NCI-H748 treated with DMSO at 0.1 percent for 48 hours (cell line): ENCODE measurements around the gene DCANP1.

Experiments used
- DNase-seq: peaks from one replicate; lab custom pipeline; 2025; lab: John Stamatoyannopoulos, UW

Gene DCANP1

DNA sequence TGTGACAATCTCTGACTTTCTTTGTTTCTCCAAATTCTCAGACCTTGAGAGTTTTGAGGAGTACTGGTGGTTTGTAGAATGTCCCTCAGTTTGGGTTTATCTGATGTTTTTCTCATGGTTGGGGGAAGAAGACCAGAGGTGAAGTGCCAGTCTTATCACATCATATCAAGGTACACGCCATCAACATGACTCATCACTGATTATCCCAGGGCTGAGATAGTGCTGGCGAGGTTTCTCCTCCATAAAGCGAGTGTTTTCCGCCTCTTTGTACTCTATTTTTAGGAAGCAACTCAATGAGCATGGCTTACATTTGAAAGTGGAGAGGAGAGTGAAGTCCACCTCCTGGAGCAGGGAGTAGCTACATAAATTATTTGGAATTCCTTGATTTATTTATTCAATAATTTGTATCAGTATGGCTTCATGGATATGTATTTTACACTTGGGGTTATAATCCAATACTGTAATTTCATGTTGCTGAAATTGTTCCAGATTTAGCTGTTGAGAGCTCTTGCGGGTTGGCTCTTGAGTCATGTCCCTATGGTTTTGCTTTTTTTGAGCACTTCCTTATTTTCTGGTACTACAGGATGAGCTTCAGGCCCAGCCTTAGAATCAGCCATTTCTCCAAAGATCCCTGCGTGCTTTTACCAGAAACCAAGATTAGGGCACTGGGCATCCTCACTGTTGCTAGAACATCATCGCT is 23.9 kb downstream of the DCANP1 start:
- DNase-seq = no peak

DNA sequence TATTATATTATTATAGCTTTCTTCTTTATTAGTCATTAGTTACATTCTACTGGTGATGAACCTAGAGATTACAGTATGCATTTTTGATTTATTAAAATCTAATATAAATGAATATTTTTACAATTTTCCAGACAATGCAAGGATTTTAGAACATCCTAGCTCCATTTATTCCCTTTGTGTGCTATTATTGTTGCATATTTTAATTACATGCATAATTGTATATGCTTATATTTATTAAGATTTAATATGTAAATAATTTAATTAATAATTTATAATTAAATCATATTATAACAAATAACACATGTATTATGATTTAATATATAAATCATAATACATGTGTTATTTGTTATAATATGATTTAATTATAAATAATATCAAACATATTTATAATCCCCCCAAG is 24.7 kb downstream of the DCANP1 start:
- no peak for DNase-seq

DNA sequence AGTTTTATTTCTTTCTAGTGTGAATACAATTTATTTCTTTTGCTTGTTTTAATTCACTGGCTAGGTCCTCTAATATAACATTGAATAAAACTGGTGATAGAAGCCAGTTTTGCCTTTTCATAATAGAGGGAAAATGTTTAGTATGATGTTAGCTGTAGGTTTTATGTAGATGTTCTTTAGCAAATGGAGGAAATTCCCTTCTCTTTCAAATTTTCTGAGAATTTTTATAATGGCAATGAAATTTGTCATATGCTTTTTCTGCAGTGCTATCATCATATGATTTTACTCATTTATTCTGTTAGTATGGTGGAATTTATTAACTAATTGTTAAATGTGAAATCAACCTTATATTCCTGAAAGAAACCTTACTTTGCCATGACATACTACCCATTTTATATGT is 30.1 kb downstream of the DCANP1 start:
- no peak for DNase-seq

DNA sequence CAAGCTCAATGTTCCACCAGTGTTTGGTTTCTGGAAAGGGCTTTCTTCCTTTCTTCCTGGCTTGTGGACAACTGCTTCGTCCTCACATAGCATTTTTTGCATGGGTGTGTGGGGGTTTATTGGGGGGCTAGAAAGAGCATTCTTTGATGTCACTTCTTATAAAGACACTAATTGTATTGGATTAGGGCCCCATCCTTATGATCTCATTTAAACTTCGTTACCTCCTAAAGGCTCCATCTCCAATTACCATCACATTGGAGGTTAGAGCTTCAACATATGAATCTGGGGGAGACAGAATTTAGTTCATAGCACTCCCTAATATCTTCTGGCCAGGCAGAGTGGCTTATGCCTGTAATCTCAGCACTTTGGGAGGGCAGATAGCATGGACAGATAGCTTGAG is 42.1 kb downstream of the DCANP1 start:
- no peak for DNase-seq

DNA sequence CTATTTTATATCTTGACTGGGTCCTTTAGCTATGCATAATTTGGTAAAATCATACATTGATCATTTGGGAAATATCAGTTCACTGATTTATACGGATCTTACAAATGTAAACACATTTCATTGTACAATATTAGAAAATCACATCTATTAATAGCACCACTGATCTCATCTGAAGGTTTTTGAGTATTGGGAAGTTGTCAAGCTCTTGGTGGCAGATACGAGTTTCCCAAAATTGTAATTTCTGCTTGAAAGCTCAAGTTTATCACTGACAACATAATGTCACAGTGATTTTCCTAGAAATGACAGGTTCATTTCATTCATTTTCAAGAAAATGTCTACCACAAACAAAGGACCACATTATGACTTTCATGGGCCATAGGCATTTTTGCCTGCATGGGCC is 45.1 kb downstream of the DCANP1 start:
- DNase-seq = no peak

DNA sequence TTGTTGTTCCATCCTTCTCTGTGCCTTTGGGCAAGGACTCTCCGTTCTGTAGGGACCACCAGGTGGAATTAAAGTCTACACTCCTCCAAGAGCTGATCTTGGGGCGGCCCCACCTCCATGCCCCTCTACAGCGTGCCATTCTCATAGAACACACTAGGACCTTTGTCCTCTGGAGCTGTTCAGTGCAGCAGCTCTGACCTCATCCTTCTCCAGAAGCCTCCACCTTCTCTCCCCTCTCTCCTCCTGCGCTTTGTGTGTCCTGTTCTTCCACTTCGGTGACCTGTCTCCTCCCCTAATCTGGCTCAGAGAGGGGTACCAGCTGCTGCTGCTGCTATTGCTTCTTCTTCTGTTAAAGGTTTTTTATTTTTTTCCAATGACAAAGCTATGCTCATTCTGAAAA is 46.3 kb downstream of the DCANP1 start:
- DNase-seq = no peak

DNA sequence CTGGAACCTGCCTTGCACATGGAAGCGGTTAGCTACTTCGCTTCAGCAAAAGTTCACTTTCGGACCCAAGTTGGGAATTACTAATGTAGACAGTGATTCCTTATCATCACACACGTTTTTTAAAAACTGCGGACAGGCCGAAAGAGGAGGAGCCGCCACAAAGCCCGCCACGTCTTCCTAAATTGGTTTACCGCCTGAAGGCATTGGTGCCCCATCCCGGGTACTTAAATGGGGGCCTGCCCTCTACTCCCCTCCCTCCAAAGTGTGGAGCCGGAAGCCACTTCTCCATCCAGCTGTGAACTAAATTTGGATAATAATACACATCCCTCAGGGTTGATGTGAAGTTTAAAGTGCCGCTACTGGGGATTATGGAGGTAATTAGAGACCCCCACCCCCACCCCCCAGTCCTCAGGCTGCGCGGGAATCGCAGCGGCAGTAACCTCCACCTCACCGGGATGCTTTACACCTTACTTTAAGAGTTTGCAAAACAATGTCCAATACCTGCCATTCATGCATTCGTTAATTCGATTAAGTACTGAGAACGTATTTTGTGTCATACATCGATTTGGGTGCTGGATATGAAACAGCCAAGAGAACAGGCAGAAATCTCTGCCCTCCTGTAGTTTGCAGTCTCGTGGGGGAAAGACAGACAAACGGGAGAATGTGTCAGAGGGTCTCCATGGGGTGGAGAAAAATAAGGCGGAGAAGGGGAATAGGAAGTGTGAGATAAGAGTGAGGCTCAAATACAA is 47.2 kb downstream of the DCANP1 start:
- DNase-seq = no peak

DNA sequence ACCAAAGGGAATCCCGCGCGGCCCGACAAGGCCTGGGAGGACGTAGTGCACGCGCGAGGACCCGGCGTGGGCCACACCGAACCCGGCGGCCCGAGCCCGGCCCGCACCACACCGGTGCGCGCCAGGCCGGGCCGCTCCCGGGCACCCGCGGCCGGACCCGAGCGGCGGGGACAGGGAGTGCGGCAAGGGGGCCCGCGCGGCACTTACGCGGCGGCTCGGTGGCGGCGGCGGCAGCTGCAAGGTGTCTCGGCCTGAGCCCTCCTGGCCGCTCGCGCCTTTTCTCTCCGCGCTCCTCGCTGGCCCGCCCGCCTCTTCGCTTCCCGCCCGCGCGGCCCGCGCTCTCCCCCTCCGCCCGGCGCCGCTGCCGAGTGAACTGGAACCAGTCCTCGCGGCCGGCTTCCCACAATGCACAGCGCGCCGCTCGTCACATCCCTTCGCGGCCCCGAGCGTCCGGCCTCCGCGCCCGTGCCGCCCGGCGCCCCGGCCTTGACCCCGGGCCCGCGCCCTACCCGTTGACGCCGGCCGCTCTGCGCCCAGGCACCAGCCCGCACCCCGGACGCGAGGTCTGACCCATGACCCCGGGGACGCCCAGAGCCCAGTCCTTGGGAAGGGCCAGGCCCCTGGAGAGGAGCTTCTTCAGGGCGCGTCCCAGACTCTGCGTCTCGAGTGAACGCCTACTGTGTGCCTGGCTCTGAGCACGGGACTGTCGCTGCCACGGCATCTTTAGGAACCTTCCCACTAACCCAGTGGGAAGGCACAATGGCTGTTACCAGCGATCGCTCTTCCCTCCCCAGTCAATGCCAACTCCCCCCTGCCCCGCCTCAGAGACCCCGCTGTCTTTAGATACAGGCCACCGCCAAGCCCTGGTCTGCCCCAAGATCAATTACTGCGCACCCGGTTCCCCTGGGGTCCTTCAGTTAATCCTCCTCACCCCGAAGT is 48.0 kb downstream of the DCANP1 start, which contains the start of gene MACROH2A1:
MACROH2A1 (minus strand) TSS at position 377 of the 939 bp plus-strand sequence. CDS start 10,138 bp downstream, outside the sequence.
- DNase-seq = peak; percentile 38

DNA sequence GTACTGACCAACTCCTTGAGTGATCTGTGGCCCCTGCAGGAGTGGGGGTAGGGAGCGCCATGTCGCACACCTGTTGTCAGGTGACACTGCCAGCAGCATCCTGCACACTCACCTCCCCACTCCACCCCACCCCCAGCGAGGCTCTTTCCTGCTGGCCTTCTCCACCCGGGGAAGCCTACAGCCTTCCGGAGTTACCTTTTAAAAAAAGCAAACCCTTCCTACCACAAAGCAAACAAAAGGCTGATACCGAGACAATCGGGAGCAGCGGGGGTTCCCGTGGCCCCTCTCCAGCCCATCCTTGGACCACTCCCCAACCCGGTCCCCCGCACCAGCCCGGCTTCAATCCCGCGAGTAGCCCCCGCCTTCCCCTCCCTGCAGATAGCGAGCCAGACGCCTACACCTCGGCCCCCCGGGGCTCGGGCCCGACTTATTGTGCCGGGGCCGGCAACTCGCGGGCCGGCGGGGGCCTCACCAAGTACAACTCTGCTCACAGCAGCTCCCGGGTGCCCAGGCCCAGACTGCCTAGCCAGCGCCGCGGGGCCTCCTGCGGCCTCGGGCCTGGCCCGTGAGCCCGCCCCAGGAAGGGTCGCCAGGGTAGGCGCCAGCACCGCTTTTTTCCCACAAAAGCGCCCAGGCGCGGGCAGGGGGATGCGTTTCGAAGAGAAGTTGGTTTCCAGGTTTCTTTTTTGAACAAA is 48.8 kb downstream of the DCANP1 start:
- peak; percentile 62 for DNase-seq

DNA sequence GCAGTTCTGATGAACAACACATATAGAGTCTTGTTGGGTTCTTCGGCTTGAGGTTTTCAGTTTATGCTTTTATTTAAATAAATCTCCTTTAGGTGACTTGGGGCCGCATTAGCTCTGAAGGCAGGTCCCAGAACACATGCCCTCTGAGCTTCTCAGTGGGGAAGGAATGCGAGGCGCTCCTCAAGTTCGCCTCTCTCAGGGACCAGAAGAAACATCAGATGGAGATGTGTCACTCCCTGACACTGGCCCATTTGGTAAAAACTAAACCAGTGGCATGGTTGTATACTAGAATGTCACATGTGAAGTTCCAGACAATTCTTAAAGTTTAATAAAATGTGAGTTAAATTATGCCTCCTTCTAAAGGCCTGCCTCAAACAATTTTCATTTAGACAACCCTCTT is 50.1 kb downstream of the DCANP1 start:
- no peak for DNase-seq

DNA sequence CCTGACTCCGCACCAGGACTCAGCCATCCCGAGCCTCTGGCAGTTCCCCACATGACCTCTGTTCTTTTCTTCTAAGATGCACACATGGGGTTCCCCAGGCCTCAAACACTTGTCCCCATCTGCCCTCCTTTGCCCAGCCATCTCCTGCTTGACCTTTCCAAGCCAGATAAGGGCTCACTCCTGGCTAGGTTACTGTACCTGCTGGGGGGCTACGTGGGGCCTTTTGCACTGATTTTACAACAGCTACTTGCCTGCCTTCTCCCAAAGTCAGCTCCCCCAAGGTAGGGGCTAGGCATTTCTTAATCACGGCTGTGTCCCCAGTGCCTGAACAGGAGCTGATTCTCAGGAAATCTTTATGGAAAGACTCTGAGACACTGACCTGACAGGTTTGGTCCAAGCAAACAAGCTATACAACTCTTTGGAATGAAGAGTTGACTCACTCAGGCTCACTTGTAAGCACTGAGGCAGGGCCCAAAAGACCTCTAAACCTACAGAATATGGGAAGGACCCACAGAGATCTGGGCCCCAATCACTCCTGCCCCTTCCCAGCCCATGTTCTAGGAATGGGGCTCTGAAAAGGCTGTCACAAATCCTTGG is 50.6 kb downstream of the DCANP1 start:
- no peak for DNase-seq

DNA sequence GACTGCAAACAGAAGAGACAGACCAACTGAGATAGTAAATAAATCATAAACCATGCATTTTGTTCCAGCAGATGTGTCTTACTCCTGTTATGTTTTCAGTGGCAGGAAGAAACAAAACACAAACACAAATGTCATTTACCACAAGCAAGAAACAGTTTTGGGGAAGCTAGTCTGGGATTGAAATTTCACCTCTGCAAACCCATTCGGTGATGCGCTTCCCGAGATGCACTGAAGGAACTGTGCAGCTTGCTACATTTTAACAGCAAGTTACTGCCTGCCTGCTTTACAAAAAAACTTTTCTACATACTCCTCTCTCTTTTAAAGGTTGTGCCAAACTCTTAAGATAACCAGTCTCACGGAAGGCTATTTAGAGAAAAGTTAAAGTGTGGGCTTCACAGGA is 51.3 kb downstream of the DCANP1 start:
- DNase-seq = no peak

DNA sequence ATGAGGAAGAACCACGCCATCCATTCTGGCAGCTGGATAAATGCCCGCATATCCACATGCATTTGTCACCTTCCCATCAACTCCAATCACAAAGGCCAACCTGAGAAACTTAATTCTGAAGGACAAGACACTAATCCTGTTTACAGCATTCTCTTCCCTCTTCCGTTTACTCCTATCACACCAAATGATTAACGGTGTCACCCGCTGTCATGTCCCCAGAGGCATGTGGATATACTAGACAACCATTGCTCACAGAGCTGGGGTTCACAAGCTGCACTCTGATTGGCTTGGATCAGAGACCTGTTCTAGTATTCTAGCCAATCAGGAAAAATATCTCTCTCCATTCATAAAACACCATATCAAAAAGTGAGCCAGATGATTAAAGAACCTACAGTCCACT is 51.7 kb downstream of the DCANP1 start:
- DNase-seq = no peak
